HepG2 (cell line): ENCODE measurements around the gene CFL1. TPM values are rescaled to one million over a fixed set of nuclear protein-coding genes. Genes with fewer than 3 reads are reported as not detected.

Experiments
- BCL3 ChIP-seq: sonication (generic); formaldehyde crosslinking; IDR thresholded peaks from 2 replicates; pipeline ENCODE4 v1.5.1; 2020; ENCODE audit warnings: mild to moderate bottlenecking, missing genetic modification reagents, moderate library complexity
- CC2D1A ChIP-seq: sonication (generic); formaldehyde crosslinking; IDR thresholded peaks from 2 replicates; pipeline ENCODE4 v1.8.1; 2023; ENCODE audit warnings: mild to moderate bottlenecking, missing genetic modification reagents
- CHCHD3 ChIP-seq: sonication (generic); formaldehyde crosslinking; IDR thresholded peaks from 2 replicates; pipeline ENCODE4 v1.8.0; 2022; ENCODE audit warnings: mild to moderate bottlenecking, missing genetic modification reagents, moderate library complexity
- GATAD1 ChIP-seq: IDR thresholded peaks from 2 replicates; pipeline ENCODE4 v1.6.1; 2016; ENCODE audit warnings: missing genetic modification reagents, missing compliant biosample characterization
- JUN ChIP-seq: sonication (generic); formaldehyde crosslinking; IDR thresholded peaks from 2 replicates; pipeline ENCODE4 v1.4.0; 2020; ENCODE audit warnings: mild to moderate bottlenecking, missing genetic modification reagents
- KLF13 ChIP-seq: sonication (generic); formaldehyde crosslinking; IDR thresholded peaks from 2 replicates; pipeline ENCODE4 v1.4.0; 2020; ENCODE audit warnings: mild to moderate bottlenecking, missing genetic modification reagents
- MEIS2 ChIP-seq: sonication (generic); formaldehyde crosslinking; IDR thresholded peaks from 2 replicates; pipeline ENCODE4 v1.9.0; 2021; ENCODE audit warnings: mild to moderate bottlenecking, missing genetic modification reagents
- MIXL1 ChIP-seq: IDR thresholded peaks from 2 replicates; pipeline ENCODE4 v1.6.1; 2016
- PATZ1 ChIP-seq: sonication (generic); formaldehyde crosslinking; IDR thresholded peaks from 2 replicates; pipeline ENCODE4 v1.4.0; 2020; ENCODE audit warnings: missing genetic modification reagents
- TOE1 ChIP-seq: sonication (generic); formaldehyde crosslinking; IDR thresholded peaks from 2 replicates; pipeline ENCODE4 v1.4.0; 2020; ENCODE audit warnings: mild to moderate bottlenecking, missing genetic modification reagents
- ZHX2 ChIP-seq, 2 experiments: sonication (generic) in 1 of 2; formaldehyde crosslinking in 1 of 2; IDR thresholded peaks; 2 replicates each; pipeline versions ENCODE4 v1.6.1 to v1.9.0; 2014 to 2022; ENCODE audit warnings: antibody characterized with exemption in 1 of 2, borderline replicate concordance in 1 of 2, inconsistent platforms in 1 of 2, low read depth in 1 of 2, missing genetic modification reagents in 1 of 2
- ZKSCAN5 ChIP-seq: sonication (generic); formaldehyde crosslinking; IDR thresholded peaks from 2 replicates; pipeline ENCODE4 v1.5.1; 2020; ENCODE audit warnings: mild to moderate bottlenecking, missing genetic modification reagents
- ZKSCAN8 ChIP-seq: IDR thresholded peaks from 2 replicates; pipeline ENCODE4 v1.6.1; 2016; ENCODE audit warnings: borderline replicate concordance, missing genetic modification reagents, missing compliant biosample characterization
- ZNF414 ChIP-seq: sonication (generic); formaldehyde crosslinking; IDR thresholded peaks from 2 replicates; pipeline ENCODE4 v1.5.0; 2020; ENCODE audit warnings: missing genetic modification reagents
- ZNF616 ChIP-seq: sonication (generic); formaldehyde crosslinking; IDR thresholded peaks from 2 replicates; pipeline ENCODE4 v1.5.0; 2020; ENCODE audit warnings: low read depth, mild to moderate bottlenecking, missing genetic modification reagents
- ZNF761 ChIP-seq: sonication (generic); formaldehyde crosslinking; conservative IDR thresholded peaks from 2 replicates; pipeline ENCODE4 v1.4.0; 2020; ENCODE audit warnings: mild to moderate bottlenecking, missing genetic modification reagents
- ZNF775 ChIP-seq: sonication (generic); formaldehyde crosslinking; IDR thresholded peaks from 2 replicates; pipeline ENCODE4 v1.4.0; 2020; ENCODE audit warnings: missing genetic modification reagents, mild to moderate bottlenecking, moderate library complexity, borderline replicate concordance
- ZNF878 ChIP-seq: sonication (generic); formaldehyde crosslinking; IDR thresholded peaks from 2 replicates; pipeline ENCODE4 v1.8.1; 2023; ENCODE audit warnings: mild to moderate bottlenecking, missing genetic modification reagents, moderate library complexity
- ZSCAN9 ChIP-seq: IDR thresholded peaks from 2 replicates; pipeline ENCODE4 v1.6.1; 2016; ENCODE audit warnings: borderline replicate concordance
- polyA plus RNA-seq, 8 experiments: library from polyadenylated mRNA; depleted of rRNA in 3 of 8; stranded (reverse) in 7 of 8; unstranded in 1 of 8; fragments of >200 nt; fragmentation: Illumina TruSeq in 4 of 8; extraction: Trizol in 4 of 8; gene quantifications; 2 replicates each; pipeline versions ENCODE4 v1.2.1 to v1.2.3, GENCODE V29; 2011 to 2016; ENCODE audit warnings: low read depth in 4 of 8, missing spikeins in 1 of 8, mixed read lengths in 1 of 8; ENCODE audit not compliant: insufficient read depth in 1 of 8
- total RNA-seq, 5 experiments: library from RNA; depleted of rRNA; stranded (reverse); fragments of >200 nt; fragmentation: Illumina TruSeq; extraction: Trizol; gene quantifications; 2 replicates each; pipeline ENCODE4 v1.2.3, GENCODE V29; 2016; ENCODE audit warnings: low read depth in 1 of 5

CFL1 gene
- total and polyA plus RNA-seq, 2 of the 13 experiments (the other 11 are each of a cell fraction or from before 2014, with no cell fraction given) = 379 to 383 TPM

- peak; percentile 46; the same call in 1 of the 2 replicates for TF ChIP-seq ZNF878 (CRISPR knock-in tag)
- TF ChIP-seq BCL3 (CRISPR knock-in tag) = peak; percentile 85; the same call in 1 of the 2 replicates
- TF ChIP-seq ZNF775 (CRISPR knock-in tag) = no peak
- no peak for TF ChIP-seq ZSCAN9 (CRISPR knock-in tag)
- peak; percentile 93 for TF ChIP-seq MEIS2 (CRISPR knock-in tag)
- no peak; the same call in 1 of the 2 replicates for TF ChIP-seq ZHX2 (IDR thresholded peaks at IDR 0.05; ENCODE audit: low read depth)
- TF ChIP-seq ZHX2 (CRISPR knock-in tag; IDR thresholded peaks at IDR 0.05; ENCODE audit: borderline replicate concordance) = peak; percentile 94
- no peak for TF ChIP-seq GATAD1 (CRISPR knock-in tag)
- no peak for TF ChIP-seq MIXL1
- peak; percentile 84; the same call in 1 of the 2 replicates for TF ChIP-seq CHCHD3 (CRISPR knock-in tag)
- no peak for TF ChIP-seq ZNF414
- TF ChIP-seq TOE1 (CRISPR knock-in tag) = no peak
- no peak for TF ChIP-seq KLF13 (CRISPR knock-in tag)
- peak; percentile 69 for TF ChIP-seq ZNF761 (CRISPR knock-in tag)
- no peak for TF ChIP-seq ZKSCAN8
- TF ChIP-seq ZKSCAN5 = no peak
- no peak for TF ChIP-seq CC2D1A (CRISPR knock-in tag)
- TF ChIP-seq ZNF616 = 0 out of 2 replicates have a peak, but pooled peaks have one; percentile 49
- TF ChIP-seq JUN (CRISPR knock-in tag) = no peak
- no peak; the same call in 1 of the 2 replicates for TF ChIP-seq PATZ1
These were observed 32.6 kb upstream of the CFL1 start, which contains the start of gene CCDC85B (continued) for GRCh38 chr11:65890324-65891218.
